ENCODE measurements around the gene PRDM15. TPM values are rescaled to one million over a fixed set of nuclear protein-coding genes. Genes with fewer than 3 reads are reported as not detected.

The PRDM15 gene
- total RNA-seq, 4 donors from 2014 or later, result 4.7 to 12.3 (median 7.3) TPM

- Histone ChIP-seq H3K9me3 (no peaks in the 10 kb centered on the region), H3K27ac (no peak overlapping the region), H3K4me1 (no peaks in the 10 kb centered on the region), H3K36me3 (peaks cover 0 to 6% of the 10 kb centered on the region in 2 donors), H3K4me3 (replicated peaks in 1 of 3) (no peak overlapping the region), H3K27me3 (no peaks in the 10 kb centered on the region)
- WGBS, 2 donors, result 94% methylated on average over 5 of the region's 5 CpGs
- no peak for DNase-seq
- intact Hi-C loops (cut with DNase I), result no loop called here
- no peak for TF ChIP-seq POLR2A (IDR thresholded peaks at IDR 0.05)
- TF ChIP-seq, protein P1, sequence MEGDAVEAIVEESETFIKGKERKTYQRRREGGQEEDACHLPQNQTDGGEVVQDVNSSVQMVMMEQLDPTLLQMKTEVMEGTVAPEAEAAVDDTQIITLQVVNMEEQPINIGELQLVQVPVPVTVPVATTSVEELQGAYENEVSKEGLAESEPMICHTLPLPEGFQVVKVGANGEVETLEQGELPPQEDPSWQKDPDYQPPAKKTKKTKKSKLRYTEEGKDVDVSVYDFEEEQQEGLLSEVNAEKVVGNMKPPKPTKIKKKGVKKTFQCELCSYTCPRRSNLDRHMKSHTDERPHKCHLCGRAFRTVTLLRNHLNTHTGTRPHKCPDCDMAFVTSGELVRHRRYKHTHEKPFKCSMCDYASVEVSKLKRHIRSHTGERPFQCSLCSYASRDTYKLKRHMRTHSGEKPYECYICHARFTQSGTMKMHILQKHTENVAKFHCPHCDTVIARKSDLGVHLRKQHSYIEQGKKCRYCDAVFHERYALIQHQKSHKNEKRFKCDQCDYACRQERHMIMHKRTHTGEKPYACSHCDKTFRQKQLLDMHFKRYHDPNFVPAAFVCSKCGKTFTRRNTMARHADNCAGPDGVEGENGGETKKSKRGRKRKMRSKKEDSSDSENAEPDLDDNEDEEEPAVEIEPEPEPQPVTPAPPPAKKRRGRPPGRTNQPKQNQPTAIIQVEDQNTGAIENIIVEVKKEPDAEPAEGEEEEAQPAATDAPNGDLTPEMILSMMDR (IDR thresholded peaks at IDR 0.05), result no peak
Measured at GRCh38 chr21:41887667-41888066, 8.5 kb upstream of the PRDM15 start.

DNA sequence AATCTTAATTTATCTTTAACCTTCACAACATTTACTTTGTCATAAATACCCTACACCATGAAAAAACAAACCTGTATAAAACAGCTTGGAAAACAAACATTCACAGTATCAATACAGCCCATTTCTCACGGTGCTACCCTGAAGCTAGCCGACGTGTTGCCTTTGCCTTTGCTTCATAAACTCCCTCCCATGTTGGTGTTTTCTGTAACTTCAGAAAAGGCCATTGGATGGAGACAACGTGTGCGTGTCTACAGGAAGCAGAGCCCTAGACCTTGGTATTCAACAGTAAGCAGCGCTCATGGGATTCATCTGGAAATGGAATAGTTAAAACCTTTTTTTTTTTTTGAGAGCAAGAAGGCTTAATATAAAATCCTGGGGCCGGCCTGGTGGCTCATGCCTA, 7.2 kb upstream of the PRDM15 start:
- intact Hi-C loops (cut with DNase I), result no loop called here
- Histone ChIP-seq H3K27ac (no peak overlapping the region), H3K36me3 (peaks cover 0 to 6% of the 10 kb centered on the region in 2 donors)

GRCh38 chr21:41885341-41886024, 6.3 kb upstream of the PRDM15 start:
- Histone ChIP-seq H3K27me3 (no peaks in the 10 kb centered on the region), H3K9me3 (no peaks in the 10 kb centered on the region), H3K4me3 (replicated peaks in 1 of 3) (no peak overlapping the region), H3K4me1 (no peaks in the 10 kb centered on the region), H3K36me3 (peaks cover 0 to 6% of the 10 kb centered on the region in 2 donors), H3K27ac (no peak overlapping the region)
- no peak for DNase-seq
- WGBS, 2 donors, result 61 to 72% methylated on average over 22 of the region's 22 CpGs
- intact Hi-C loops (cut with DNase I), result no loop called here
- TF ChIP-seq, protein P1 (IDR thresholded peaks at IDR 0.05), result no peak
- TF ChIP-seq POLR2A (IDR thresholded peaks at IDR 0.05), result no peak

More for the DNA sequence above, 7.2 kb upstream of the PRDM15 start:
- H3K4me1 ChIP-seq, result no peaks in the 10 kb centered on the region
- no peak for TF ChIP-seq POLR2A (IDR thresholded peaks at IDR 0.05)
- TF ChIP-seq, protein P1 (IDR thresholded peaks at IDR 0.05), result no peak
- DNase-seq, result no peak
- no peaks in the 10 kb centered on the region for H3K9me3 ChIP-seq
- no peak overlapping the region for H3K4me3 ChIP-seq (replicated peaks in 1 of 3)
- WGBS, 2 donors, result 90 to 93% methylated on average over 7 of the region's 7 CpGs
- H3K27me3 ChIP-seq, result no peaks in the 10 kb centered on the region

GRCh38 chr21:41884501-41885030, 5.4 kb upstream of the PRDM15 start:
- TF ChIP-seq, protein P1 (IDR thresholded peaks at IDR 0.05), result no peak
- no peaks in the 10 kb centered on the region for H3K27me3 ChIP-seq
- H3K27ac ChIP-seq, result no peak overlapping the region
- 82 to 86% methylated on average over 7 to 19 of the region's 19 CpGs for WGBS, 2 donors
- intact Hi-C loops (cut with DNase I), result no loop called here
- H3K9me3 ChIP-seq, result no peaks in the 10 kb centered on the region
- no peak for DNase-seq
- peaks cover 0 to 6% of the 10 kb centered on the region in 2 donors for H3K4me1 ChIP-seq
- no peak overlapping the region for H3K4me3 ChIP-seq (replicated peaks in 1 of 3)
- peaks cover 0 to 6% of the 10 kb centered on the region in 2 donors for H3K36me3 ChIP-seq

- peaks cover 0 to 2% of the 10 kb centered on the region in 2 donors for H3K36me3 ChIP-seq
- no peak overlapping the region for H3K27ac ChIP-seq
- TF ChIP-seq, protein P1 (IDR thresholded peaks at IDR 0.05), result no peak
- TF ChIP-seq POLR2A (IDR thresholded peaks at IDR 0.05), result no peak
- no peak overlapping the region for H3K4me3 ChIP-seq (replicated peaks in 1 of 3)
- intact Hi-C loops (cut with DNase I), result no loop called here
- H3K27me3 ChIP-seq, result no peaks in the 10 kb centered on the region
- no peaks in the 10 kb centered on the region for H3K9me3 ChIP-seq
- H3K4me1 ChIP-seq, result peaks cover 0 to 6% of the 10 kb centered on the region in 2 donors
- DNase-seq, result no peak
- WGBS, 2 donors, result 84 to 95% methylated on average over 5 of the region's 5 CpGs
Measured at GRCh38 chr21:41883582-41883981, 4.4 kb upstream of the PRDM15 start.

All from thyroid gland (tissue), 4 donors.